Calu3 (cell line): ENCODE measurements around the gene SLC4A2. TPM values are rescaled to one million over a fixed set of nuclear protein-coding genes. Genes with fewer than 3 reads are reported as not detected.

Source experiments
- BruUV-seq: library from RNA; stranded (reverse); fragments of 400-500 nt; replicated peaks from 2 replicates; lab custom pipeline; 2021; lab: Mats Ljungman, UMichigan
- CTCF ChIA-PET: fragments of 300-600 bp; sonication (Branson Sonifier 250); formaldehyde crosslinking; loops from one replicate; lab custom pipeline; 2022; ENCODE audit warnings: antibody characterized with exemption; lab: Charles Lee
- DNase-seq: peaks from one replicate; pipeline ENCODE4 v3.0.0; 2022
- H3K27ac Mint-ChIP-seq: one replicate; pipeline ENCODE4 v1.8.0; 2022; ENCODE audit warnings: mixed read lengths; ENCODE audit not compliant: unreplicated experiment
- H3K27me3 Mint-ChIP-seq: one replicate; pipeline ENCODE4 v1.8.0; 2022; ENCODE audit warnings: mixed read lengths; ENCODE audit not compliant: unreplicated experiment
- H3K36me3 Mint-ChIP-seq: one replicate; pipeline ENCODE4 v1.8.0; 2022; ENCODE audit warnings: mild to moderate bottlenecking, moderate library complexity, mixed read lengths; ENCODE audit not compliant: insufficient read depth, unreplicated experiment
- H3K4me1 Mint-ChIP-seq: one replicate; pipeline ENCODE4 v1.8.0; 2022; ENCODE audit warnings: mild to moderate bottlenecking, low read depth, mixed read lengths; ENCODE audit not compliant: unreplicated experiment
- H3K4me3 Mint-ChIP-seq: one replicate; pipeline ENCODE4 v1.8.0; 2022; ENCODE audit warnings: mild to moderate bottlenecking, low read depth, moderate library complexity, mixed read lengths; ENCODE audit not compliant: unreplicated experiment
- H3K9me3 Mint-ChIP-seq: one replicate; pipeline ENCODE4 v1.8.0; 2022; ENCODE audit warnings: low read depth, mixed read lengths; ENCODE audit not compliant: unreplicated experiment
- intact Hi-C: fragments of 100-400 bp; cut with micrococcal nuclease; formaldehyde crosslinking; loops from one replicate; pipeline ENCODE4 v1.10.0; 2022; ENCODE audit not compliant: unreplicated experiment
- total RNA-seq: library from RNA; stranded (reverse); gene quantifications from 2 replicates; pipeline ENCODE4 v1.2.3, GENCODE V29; 2022
- TF ChIP-seq, protein P1 (sequence below): fragments of 200-600 bp; IDR thresholded peaks from one replicate; pipeline ENCODE4 v1.8.0; 2022; ENCODE audit warnings: antibody characterized with exemption; ENCODE audit not compliant: unreplicated experiment

SLC4A2 gene
- total RNA-seq, 1 experiment from 2014 or later, result 209 TPM

DNA sequence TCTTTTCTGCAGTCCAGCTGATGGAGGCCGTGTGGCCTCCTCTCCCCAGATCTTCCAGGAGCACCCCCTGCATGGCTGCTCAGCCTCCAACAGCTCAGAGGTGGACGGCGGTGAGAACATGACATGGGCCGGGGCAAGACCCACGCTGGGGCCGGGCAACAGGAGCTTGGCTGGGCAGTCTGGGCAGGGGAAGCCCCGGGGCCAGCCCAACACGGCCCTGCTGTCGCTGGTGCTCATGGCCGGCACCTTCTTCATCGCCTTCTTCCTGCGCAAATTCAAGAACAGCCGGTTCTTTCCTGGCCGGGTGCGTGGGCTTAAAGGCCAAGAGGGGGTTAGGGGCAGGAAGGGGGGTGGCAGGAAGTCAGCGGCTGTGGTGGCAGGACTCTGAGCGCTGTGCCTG is 14.6 kb downstream of the SLC4A2 start:
- intact Hi-C loops, result no loop called here
- Mint-ChIP-seq H3K36me3 (peaks cover 60% of the 10 kb centered on the region), H3K27ac (no peak overlapping the region), H3K4me3 (no peak overlapping the region), H3K9me3 (no peaks in the 10 kb centered on the region), H3K4me1 (no peaks in the 10 kb centered on the region), H3K27me3 (no peaks in the 10 kb centered on the region)
- BruUV-seq, result no TSS peak
- no peak for DNase-seq
- CTCF ChIA-PET, result no interaction called here
- TF ChIP-seq, protein P1, sequence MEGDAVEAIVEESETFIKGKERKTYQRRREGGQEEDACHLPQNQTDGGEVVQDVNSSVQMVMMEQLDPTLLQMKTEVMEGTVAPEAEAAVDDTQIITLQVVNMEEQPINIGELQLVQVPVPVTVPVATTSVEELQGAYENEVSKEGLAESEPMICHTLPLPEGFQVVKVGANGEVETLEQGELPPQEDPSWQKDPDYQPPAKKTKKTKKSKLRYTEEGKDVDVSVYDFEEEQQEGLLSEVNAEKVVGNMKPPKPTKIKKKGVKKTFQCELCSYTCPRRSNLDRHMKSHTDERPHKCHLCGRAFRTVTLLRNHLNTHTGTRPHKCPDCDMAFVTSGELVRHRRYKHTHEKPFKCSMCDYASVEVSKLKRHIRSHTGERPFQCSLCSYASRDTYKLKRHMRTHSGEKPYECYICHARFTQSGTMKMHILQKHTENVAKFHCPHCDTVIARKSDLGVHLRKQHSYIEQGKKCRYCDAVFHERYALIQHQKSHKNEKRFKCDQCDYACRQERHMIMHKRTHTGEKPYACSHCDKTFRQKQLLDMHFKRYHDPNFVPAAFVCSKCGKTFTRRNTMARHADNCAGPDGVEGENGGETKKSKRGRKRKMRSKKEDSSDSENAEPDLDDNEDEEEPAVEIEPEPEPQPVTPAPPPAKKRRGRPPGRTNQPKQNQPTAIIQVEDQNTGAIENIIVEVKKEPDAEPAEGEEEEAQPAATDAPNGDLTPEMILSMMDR, result no peak

DNA sequence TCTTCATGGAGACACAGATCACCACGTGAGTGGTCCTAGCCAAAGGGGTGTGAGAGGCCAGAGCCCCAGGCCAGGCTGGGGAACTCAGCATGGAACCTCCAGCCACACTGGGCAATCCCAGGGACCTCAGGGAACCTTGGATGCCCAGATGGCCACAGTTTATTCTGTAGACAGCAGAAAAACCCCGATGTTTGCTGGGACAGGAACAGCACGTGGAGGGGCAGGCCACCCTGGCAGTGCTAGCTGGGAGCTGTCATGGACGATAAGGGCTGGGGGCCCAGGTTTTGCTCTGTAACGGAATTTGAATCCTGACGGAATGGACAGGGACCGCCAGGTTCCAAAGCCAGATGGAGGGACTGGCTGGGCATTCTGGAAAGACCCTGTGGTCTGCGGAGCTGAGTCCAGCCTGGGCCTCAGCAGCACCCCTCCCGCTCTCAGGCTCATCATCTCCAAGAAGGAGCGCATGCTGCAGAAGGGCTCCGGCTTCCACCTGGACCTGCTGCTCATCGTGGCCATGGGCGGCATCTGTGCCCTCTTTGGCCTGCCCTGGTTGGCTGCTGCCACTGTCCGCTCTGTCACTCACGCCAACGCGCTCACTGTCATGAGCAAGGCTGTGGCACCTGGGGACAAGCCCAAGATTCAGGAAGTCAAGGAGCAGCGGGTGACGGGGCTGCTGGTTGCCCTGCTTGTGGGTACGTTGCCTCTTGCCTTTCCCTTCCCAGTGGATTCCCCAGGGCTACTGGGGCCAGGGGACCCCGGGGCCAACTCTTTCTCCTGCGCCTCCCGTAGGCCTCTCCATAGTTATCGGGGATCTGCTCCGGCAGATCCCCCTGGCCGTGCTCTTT is 15.7 kb downstream of the SLC4A2 start:
- no TSS peak for BruUV-seq
- TF ChIP-seq, protein P1, result no peak
- no peaks in the 10 kb centered on the region for H3K9me3 Mint-ChIP-seq
- no peaks in the 10 kb centered on the region for H3K4me1 Mint-ChIP-seq
- intact Hi-C loops, result no loop called here
- H3K4me3 Mint-ChIP-seq, result no peak overlapping the region
- no peak for DNase-seq
- H3K27me3 Mint-ChIP-seq, result no peaks in the 10 kb centered on the region
- peak overlapping the region; percentile 72 for H3K27ac Mint-ChIP-seq
- peaks cover 55% of the 10 kb centered on the region for H3K36me3 Mint-ChIP-seq
- CTCF ChIA-PET, result no interaction called here

DNA sequence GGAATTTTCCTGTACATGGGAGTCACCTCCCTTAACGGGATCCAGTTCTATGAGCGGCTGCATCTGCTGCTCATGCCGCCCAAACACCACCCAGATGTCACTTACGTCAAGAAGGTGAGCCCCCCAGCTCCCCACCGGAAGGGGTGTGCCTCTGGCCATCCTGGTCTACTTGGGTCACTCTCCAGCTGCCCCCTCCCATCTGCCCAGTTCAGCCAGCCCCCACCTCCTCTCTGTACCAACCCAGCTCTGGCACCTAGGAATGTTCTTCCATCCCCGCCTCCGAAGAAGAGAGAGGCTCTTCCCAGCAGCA is 16.2 kb downstream of the SLC4A2 start:
- Mint-ChIP-seq H3K27me3 (no peaks in the 10 kb centered on the region), H3K27ac (peak overlapping the region; percentile 72), H3K9me3 (no peaks in the 10 kb centered on the region), H3K4me1 (no peaks in the 10 kb centered on the region), H3K36me3 (peaks cover 60% of the 10 kb centered on the region), H3K4me3 (no peak overlapping the region)
- intact Hi-C loops, result no loop called here
- BruUV-seq, result no TSS peak
- no peak for DNase-seq
- CTCF ChIA-PET, result no interaction called here
- TF ChIP-seq, protein P1, result no peak

DNA sequence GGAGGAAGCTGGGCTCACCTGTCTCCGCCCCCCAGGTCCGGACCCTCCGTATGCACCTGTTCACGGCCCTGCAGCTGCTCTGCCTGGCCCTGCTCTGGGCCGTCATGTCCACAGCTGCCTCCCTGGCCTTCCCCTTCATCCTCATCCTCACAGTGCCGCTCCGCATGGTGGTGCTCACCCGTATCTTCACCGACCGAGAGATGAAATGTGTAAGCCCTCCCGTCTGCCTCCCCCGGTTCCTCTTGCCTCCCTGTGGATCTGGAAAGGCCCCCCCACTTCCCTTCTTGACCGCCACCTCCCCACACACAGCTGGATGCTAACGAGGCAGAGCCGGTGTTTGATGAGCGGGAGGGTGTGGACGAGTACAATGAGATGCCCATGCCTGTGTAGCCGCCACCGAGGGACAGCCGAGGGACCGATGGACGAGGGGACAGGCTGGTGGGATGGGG is 16.6 kb downstream of the SLC4A2 start:
- no peaks in the 10 kb centered on the region for H3K9me3 Mint-ChIP-seq
- peaks cover 60% of the 10 kb centered on the region for H3K36me3 Mint-ChIP-seq
- TSS peak; percentile 75 for BruUV-seq
- TF ChIP-seq, protein P1, result no peak
- CTCF ChIA-PET, result no interaction called here
- DNase-seq, result no peak
- H3K4me1 Mint-ChIP-seq, result no peaks in the 10 kb centered on the region
- H3K27ac Mint-ChIP-seq, result peak overlapping the region; percentile 72
- intact Hi-C loops, result no loop called here
- H3K27me3 Mint-ChIP-seq, result no peaks in the 10 kb centered on the region
- H3K4me3 Mint-ChIP-seq, result no peak overlapping the region
